ENCODE data around the gene GSG1L2.

GRCh38 chr17:9821921-9822320, at the start of gene GSG1L2:
- TF ChIP-seq, protein P1, sequence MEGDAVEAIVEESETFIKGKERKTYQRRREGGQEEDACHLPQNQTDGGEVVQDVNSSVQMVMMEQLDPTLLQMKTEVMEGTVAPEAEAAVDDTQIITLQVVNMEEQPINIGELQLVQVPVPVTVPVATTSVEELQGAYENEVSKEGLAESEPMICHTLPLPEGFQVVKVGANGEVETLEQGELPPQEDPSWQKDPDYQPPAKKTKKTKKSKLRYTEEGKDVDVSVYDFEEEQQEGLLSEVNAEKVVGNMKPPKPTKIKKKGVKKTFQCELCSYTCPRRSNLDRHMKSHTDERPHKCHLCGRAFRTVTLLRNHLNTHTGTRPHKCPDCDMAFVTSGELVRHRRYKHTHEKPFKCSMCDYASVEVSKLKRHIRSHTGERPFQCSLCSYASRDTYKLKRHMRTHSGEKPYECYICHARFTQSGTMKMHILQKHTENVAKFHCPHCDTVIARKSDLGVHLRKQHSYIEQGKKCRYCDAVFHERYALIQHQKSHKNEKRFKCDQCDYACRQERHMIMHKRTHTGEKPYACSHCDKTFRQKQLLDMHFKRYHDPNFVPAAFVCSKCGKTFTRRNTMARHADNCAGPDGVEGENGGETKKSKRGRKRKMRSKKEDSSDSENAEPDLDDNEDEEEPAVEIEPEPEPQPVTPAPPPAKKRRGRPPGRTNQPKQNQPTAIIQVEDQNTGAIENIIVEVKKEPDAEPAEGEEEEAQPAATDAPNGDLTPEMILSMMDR (conservative IDR thresholded peaks at IDR 0.05; ENCODE audit: low read depth in 2 of 2): no peak
- TF ChIP-seq POLR2AphosphoS5 (IDR thresholded peaks at IDR 0.05; ENCODE audit: low read depth) (no peak), EZH2phosphoT487 (IDR thresholded peaks at IDR 0.05; ENCODE audit: unreplicated experiment) (no peak), JUNB (IDR thresholded peaks at IDR 0.05; ENCODE audit: unreplicated experiment) (no peak), ZNF114 (CRISPR knock-in tag; IDR thresholded peaks at IDR 0.05) (no peak), CREB1 (CRISPR knock-in tag; IDR thresholded peaks at IDR 0.05; ENCODE audit: low read depth) (no peak), EZH2 (IDR thresholded peaks at IDR 0.05; ENCODE audit: low read depth, unreplicated experiment) (no peak), NANOG (IDR thresholded peaks at IDR 0.05; ENCODE audit: borderline replicate concordance) (no peak), ZNF331 (CRISPR knock-in tag; IDR thresholded peaks at IDR 0.05; ENCODE audit: low read depth) (no peak), STAT1 (IDR thresholded peaks at IDR 0.05; ENCODE audit: unreplicated experiment) (no peak), ZNF462 (CRISPR knock-in tag; IDR thresholded peaks at IDR 0.05) (no peak)
- TF ChIP-seq, protein P2, sequence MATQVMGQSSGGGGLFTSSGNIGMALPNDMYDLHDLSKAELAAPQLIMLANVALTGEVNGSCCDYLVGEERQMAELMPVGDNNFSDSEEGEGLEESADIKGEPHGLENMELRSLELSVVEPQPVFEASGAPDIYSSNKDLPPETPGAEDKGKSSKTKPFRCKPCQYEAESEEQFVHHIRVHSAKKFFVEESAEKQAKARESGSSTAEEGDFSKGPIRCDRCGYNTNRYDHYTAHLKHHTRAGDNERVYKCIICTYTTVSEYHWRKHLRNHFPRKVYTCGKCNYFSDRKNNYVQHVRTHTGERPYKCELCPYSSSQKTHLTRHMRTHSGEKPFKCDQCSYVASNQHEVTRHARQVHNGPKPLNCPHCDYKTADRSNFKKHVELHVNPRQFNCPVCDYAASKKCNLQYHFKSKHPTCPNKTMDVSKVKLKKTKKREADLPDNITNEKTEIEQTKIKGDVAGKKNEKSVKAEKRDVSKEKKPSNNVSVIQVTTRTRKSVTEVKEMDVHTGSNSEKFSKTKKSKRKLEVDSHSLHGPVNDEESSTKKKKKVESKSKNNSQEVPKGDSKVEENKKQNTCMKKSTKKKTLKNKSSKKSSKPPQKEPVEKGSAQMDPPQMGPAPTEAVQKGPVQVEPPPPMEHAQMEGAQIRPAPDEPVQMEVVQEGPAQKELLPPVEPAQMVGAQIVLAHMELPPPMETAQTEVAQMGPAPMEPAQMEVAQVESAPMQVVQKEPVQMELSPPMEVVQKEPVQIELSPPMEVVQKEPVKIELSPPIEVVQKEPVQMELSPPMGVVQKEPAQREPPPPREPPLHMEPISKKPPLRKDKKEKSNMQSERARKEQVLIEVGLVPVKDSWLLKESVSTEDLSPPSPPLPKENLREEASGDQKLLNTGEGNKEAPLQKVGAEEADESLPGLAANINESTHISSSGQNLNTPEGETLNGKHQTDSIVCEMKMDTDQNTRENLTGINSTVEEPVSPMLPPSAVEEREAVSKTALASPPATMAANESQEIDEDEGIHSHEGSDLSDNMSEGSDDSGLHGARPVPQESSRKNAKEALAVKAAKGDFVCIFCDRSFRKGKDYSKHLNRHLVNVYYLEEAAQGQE (IDR thresholded peaks at IDR 0.05; ENCODE audit: unreplicated experiment): no peak
- TF ChIP-seq, protein P3, sequence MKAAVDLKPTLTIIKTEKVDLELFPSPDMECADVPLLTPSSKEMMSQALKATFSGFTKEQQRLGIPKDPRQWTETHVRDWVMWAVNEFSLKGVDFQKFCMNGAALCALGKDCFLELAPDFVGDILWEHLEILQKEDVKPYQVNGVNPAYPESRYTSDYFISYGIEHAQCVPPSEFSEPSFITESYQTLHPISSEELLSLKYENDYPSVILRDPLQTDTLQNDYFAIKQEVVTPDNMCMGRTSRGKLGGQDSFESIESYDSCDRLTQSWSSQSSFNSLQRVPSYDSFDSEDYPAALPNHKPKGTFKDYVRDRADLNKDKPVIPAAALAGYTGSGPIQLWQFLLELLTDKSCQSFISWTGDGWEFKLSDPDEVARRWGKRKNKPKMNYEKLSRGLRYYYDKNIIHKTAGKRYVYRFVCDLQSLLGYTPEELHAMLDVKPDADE (IDR thresholded peaks at IDR 0.05): no peak

All from GM23338 (cell line).